CD4-positive, alpha-beta T cell (primary cell): ENCODE data around the gene RPS13. TPM values are rescaled to one million over a fixed set of nuclear protein-coding genes. Genes with fewer than 3 reads are reported as not detected.

ENCODE experiments used
- ATAC-seq: fragments of 200-7000 bp; cut with Tn5 transposase; one replicate; pipeline ENCODE4 v1.10.0; 2022; ENCODE audit warnings: mild to moderate bottlenecking; ENCODE audit not compliant: poor library complexity
- CTCF ChIA-PET: fragments of 350-600 bp; sonication (Branson Sonifier 250); formaldehyde crosslinking; loops from one replicate; lab custom pipeline; 2021; ENCODE audit warnings: antibody characterized with exemption, inconsistent platforms; lab: Charles Lee
- POLR2A ChIA-PET: fragments of 350-600 bp; sonication (Branson Sonifier 250); formaldehyde crosslinking; loops from one replicate; lab custom pipeline; 2021; ENCODE audit warnings: antibody characterized with exemption, inconsistent platforms; lab: Charles Lee
- DNase-seq, 14 experiments: peaks; one replicate each; pipeline ENCODE4 v3.0.0-alpha.2; 2013 to 2020; ENCODE audit warnings: mixed read lengths in 2 of 14
- H3K27ac ChIP-seq, 2 donors: one replicate each; pipeline versions ENCODE4 v1.5.1 to v1.7.0; 2013; ENCODE audit warnings: low read length in 2 of 2, low read depth in 1 of 2, mild to moderate bottlenecking in 1 of 2
- H3K27me3 ChIP-seq, 2 experiments: 1 replicate in 1 of 2; 2 replicates in 1 of 2; pipeline versions ENCODE4 v1.6.1 to v1.7.0; 2013; ENCODE audit warnings: low read length in 2 of 2, control low read depth in 1 of 2, mild to moderate bottlenecking in 1 of 2, moderate library complexity in 1 of 2; ENCODE audit not compliant: insufficient read depth in 2 of 2, control insufficient read depth in 1 of 2
- H3K36me3 ChIP-seq: one replicate; pipeline ENCODE4 v1.6.1; 2013; ENCODE audit warnings: low read length, control low read depth; ENCODE audit not compliant: insufficient read depth
- H3K4me1 ChIP-seq: one replicate; pipeline ENCODE4 v1.6.1; 2013; ENCODE audit warnings: low read length, control low read depth; ENCODE audit not compliant: insufficient read depth
- H3K4me3 ChIP-seq: one replicate; pipeline ENCODE4 v1.5.1; 2013; ENCODE audit warnings: mild to moderate bottlenecking, low read length, moderate library complexity
- H3K9me3 ChIP-seq, 2 experiments: 1 replicate in 1 of 2; 2 replicates in 1 of 2; pipeline versions ENCODE4 v1.6.1 to v1.7.0; 2013; ENCODE audit warnings: low read length in 2 of 2, mild to moderate bottlenecking in 2 of 2, control low read depth in 1 of 2, moderate library complexity in 1 of 2; ENCODE audit not compliant: control insufficient read depth in 1 of 2, insufficient read depth in 1 of 2
- H3K27ac Mint-ChIP-seq: one replicate; pipeline ENCODE4 v1.8.0; 2020; ENCODE audit warnings: mixed read lengths
- H3K27me3 Mint-ChIP-seq: one replicate; pipeline ENCODE4 v1.8.0; 2021; ENCODE audit warnings: mixed read lengths
- H3K36me3 Mint-ChIP-seq: one replicate; pipeline ENCODE4 v1.8.0; 2021; ENCODE audit warnings: low read depth, mixed read lengths
- H3K4me1 Mint-ChIP-seq: one replicate; pipeline ENCODE4 v1.8.0; 2021; ENCODE audit warnings: low read depth, mixed read lengths
- H3K4me3 Mint-ChIP-seq: one replicate; pipeline ENCODE4 v1.8.0; 2020; ENCODE audit warnings: mild to moderate bottlenecking, mixed read lengths
- H3K9me3 Mint-ChIP-seq: one replicate; pipeline ENCODE4 v1.8.0; 2020; ENCODE audit warnings: mixed read lengths
- CTCF ChIP-seq: fragments of 200-600 bp; IDR thresholded peaks from one replicate; pipeline ENCODE4 v1.8.0; 2022; ENCODE audit warnings: antibody characterized with exemption, mild to moderate bottlenecking
- intact Hi-C, 2 experiments: fragments of 100-400 bp; cut with DNase I in 1 of 2; cut with micrococcal nuclease in 1 of 2; formaldehyde crosslinking; loops; one replicate each; pipeline versions ENCODE4 v1.15.1 to v1.9.0; 2023 to 2025; cut with DNase I, micrococcal nuclease
- total RNA-seq, 174 experiments: library from RNA in 2 of 174; stranded (reverse) in 2 of 174; gene quantifications; one replicate each; pipeline ENCODE4 v1.2.3 and lab custom pipeline; 2021 to 2026

Gene RPS13
- total RNA-seq, 2 experiments from 2014 or later = 2,215 to 2,217 TPM

- H3K4me1 Mint-ChIP-seq = peaks cover 45% of the 10 kb centered on the region
- H3K36me3 ChIP-seq = peaks cover 35% of the 10 kb centered on the region
- H3K27me3 ChIP-seq = no peaks in the 10 kb centered on the region
- no peak for ATAC-seq
- H3K4me3 Mint-ChIP-seq = peak overlapping the region; percentile 92
- ChIA-PET CTCF (interaction anchor here (0.7 kb wide), 1 partner anchor 1029 kb away, joined by 3 read pairs; the partner anchor contains the start of gene SAAL1), POLR2A (interaction anchor here (0.5 to 3.9 kb wide), 11 partner anchors 14 to 1558 kb away, joined by 3 to 35 read pairs (median 5); partner anchors contain the start of genes C11orf58, PIK3C2A and SPTY2D1)
- DNase-seq = peak in 4 of 14 experiments; percentile 4 to 23 (median 20)
- no peaks in the 10 kb centered on the region for H3K27me3 Mint-ChIP-seq
- H3K4me1 ChIP-seq = peaks cover 28% of the 10 kb centered on the region
- intact Hi-C loops = loop anchor here (2.0 to 10.0 kb wide), 9 partner anchors 131 to 1558 kb away; partner anchors contain the start of genes C11orf58 (in 2 of the 2), NCR3LG1 (in 1 of the 2), NUCB2 (in 1 of the 2) and PIK3C2A (in 1 of the 2)
- H3K27ac ChIP-seq = peak overlapping the region; percentile 93 to 94
- H3K9me3 Mint-ChIP-seq = no peaks in the 10 kb centered on the region
- peaks cover 61% of the 10 kb centered on the region for H3K36me3 Mint-ChIP-seq
- no peak for TF ChIP-seq CTCF
- peak overlapping the region; percentile 94 for H3K4me3 ChIP-seq
- no peaks in the 10 kb centered on the region for H3K9me3 ChIP-seq
- H3K27ac Mint-ChIP-seq = peak overlapping the region; percentile 95
These were observed 789 bp downstream of the RPS13 start for GRCh38 chr11:17076517-17077239.

GRCh38 chr11:17075506-17075905 lies 2.0 kb downstream of the RPS13 start:
- POLR2A ChIA-PET = interaction anchor here (3.9 kb wide), 1 partner anchor 337 kb away, joined by 26 read pairs; the partner anchor contains the start of gene C11orf58
- Histone ChIP-seq H3K4me3 (no peak overlapping the region), H3K9me3 (no peaks in the 10 kb centered on the region), H3K27ac (no peak overlapping the region), H3K36me3 (peaks cover 35% of the 10 kb centered on the region), H3K4me1 (peaks cover 28% of the 10 kb centered on the region), H3K27me3 (no peaks in the 10 kb centered on the region)
- DNase-seq = no peak
- no peak for ATAC-seq
- H3K4me3 Mint-ChIP-seq = peak overlapping the region; percentile 83
- H3K36me3 Mint-ChIP-seq = peaks cover 68% of the 10 kb centered on the region
- CTCF ChIA-PET = no interaction called here
- peaks cover 45% of the 10 kb centered on the region for H3K4me1 Mint-ChIP-seq
- no peaks in the 10 kb centered on the region for H3K27me3 Mint-ChIP-seq
- H3K9me3 Mint-ChIP-seq = no peaks in the 10 kb centered on the region
- peak overlapping the region; percentile 95 for H3K27ac Mint-ChIP-seq
- intact Hi-C loops = loop anchor here (5.0 to 10.0 kb wide), 8 partner anchors 132 to 1559 kb away; partner anchors contain the start of genes C11orf58 (in 1 of the 2), NCR3LG1 (in 1 of the 2), NUCB2 (in 1 of the 2) and PIK3C2A (in 1 of the 2)
- TF ChIP-seq CTCF = no peak

GRCh38 chr11:17073370-17074027 lies 4.0 kb downstream of the RPS13 start:
- TF ChIP-seq CTCF = no peak
- ATAC-seq (no peak), DNase-seq (no peak)
- Histone ChIP-seq H3K36me3 (peaks cover 35% of the 10 kb centered on the region), H3K27me3 (no peaks in the 10 kb centered on the region), H3K27ac (no peak overlapping the region), H3K9me3 (no peaks in the 10 kb centered on the region), H3K4me1 (peaks cover 23% of the 10 kb centered on the region), H3K4me3 (no peak overlapping the region)
- Mint-ChIP-seq H3K9me3 (no peaks in the 10 kb centered on the region), H3K27me3 (no peaks in the 10 kb centered on the region), H3K27ac (peak overlapping the region; percentile 95), H3K4me3 (peak overlapping the region; percentile 66), H3K36me3 (peaks cover 68% of the 10 kb centered on the region), H3K4me1 (peaks cover 45% of the 10 kb centered on the region)
- intact Hi-C loops = loop anchor here in 1 of 2 experiments (10.0 kb wide), 3 partner anchors 281 to 1561 kb away; partner anchors contain the start of genes NCR3LG1, SERGEF and SPTY2D1
- POLR2A ChIA-PET = no interaction called here
- CTCF ChIA-PET = no interaction called here
